ENCODE results near the gene FHOD3. TPM values are rescaled to one million over a fixed set of nuclear protein-coding genes. Genes with fewer than 3 reads are reported as not detected.

FHOD3 gene
- total and polyA plus RNA-seq, 2 donors (not counting 1 experiment from before 2014, with no cell fraction given), result not detected

GRCh38 chr18:36372903-36373311 lies 75.4 kb downstream of the FHOD3 start:
- Mint-ChIP-seq H3K27me3 (peaks cover 40% of the 10 kb centered on the region), H3K4me3 (no peak overlapping the region), H3K9me3 (ENCODE audit: insufficient read depth) (no peaks in the 10 kb centered on the region), H3K27ac (no peak overlapping the region), H3K4me1 (no peaks in the 10 kb centered on the region)
- Histone ChIP-seq H3K4me2 (replicated peaks; ENCODE audit: low read depth, low read length, poor library complexity, severe bottlenecking) (no peak overlapping the region), H2AFZ (ENCODE audit: insufficient read depth, low read depth, low read length, poor library complexity, severe bottlenecking) (no peak overlapping the region), H4K20me1 (ENCODE audit: control insufficient read depth, insufficient read depth, low read length, poor library complexity, severe bottlenecking) (no peaks in the 10 kb centered on the region), H3K79me2 (ENCODE audit: control insufficient read depth, insufficient read depth, low read length) (no peaks in the 10 kb centered on the region), H3K4me3 (ENCODE audit: control extremely low read depth in 1 of 5, extremely low read depth in 1 of 5, insufficient read depth in 1 of 5, low read depth in 2 of 5, low read length in 4 of 5) (no peak overlapping the region), H3K9ac (ENCODE audit: low read length) (no peak overlapping the region), H3K27ac (ENCODE audit: low read length in 2 of 2) (no peak overlapping the region), H3K36me3 (replicated peaks in 1 of 2; ENCODE audit: control extremely low read depth in 1 of 2, control insufficient read depth in 1 of 2, extremely low read depth in 1 of 2, insufficient read depth in 2 of 2, low read length in 1 of 2) (no peaks in the 10 kb centered on the region), H3K4me1 (ENCODE audit: control insufficient read depth in 2 of 2, insufficient read depth in 2 of 2, low read length in 2 of 2) (no peaks in the 10 kb centered on the region), H3K9me3 (ENCODE audit: control extremely low read depth in 1 of 3, control insufficient read depth in 2 of 3, insufficient read depth in 1 of 3, low read length in 2 of 3) (peaks cover 0 to 3% (median 0%) of the 10 kb centered on the region in 3 donors), H3K27me3 (replicated peaks in 1 of 4; ENCODE audit: control extremely low read depth in 1 of 4, control insufficient read depth in 3 of 4, insufficient read depth in 4 of 4, low read length in 3 of 4) (peaks cover 0 to 19% (median 8%) of the 10 kb centered on the region in 4 experiments)
- no peak for DNase-seq
- intact Hi-C loops (cut with micrococcal nuclease), result no loop called here
- no peak for TF ChIP-seq EZH2 (IDR thresholded peaks at IDR 0.05; ENCODE audit: borderline replicate concordance, insufficient read depth, low read depth, low read length, poor library complexity, severe bottlenecking)
- no peak for ATAC-seq (ENCODE audit: low read depth)
- ChIA-PET POLR2A (no interaction called here), CTCF (no interaction called here)
- WGBS (ENCODE audit: insufficient coverage), result 0% methylated on average over 3 of the region's 5 CpGs

GRCh38 chr18:36374262-36374661 lies 76.7 kb downstream of the FHOD3 start:
- Mint-ChIP-seq H3K27ac (no peak overlapping the region), H3K27me3 (peaks cover 40% of the 10 kb centered on the region), H3K9me3 (ENCODE audit: insufficient read depth) (no peaks in the 10 kb centered on the region), H3K4me3 (no peak overlapping the region), H3K4me1 (no peaks in the 10 kb centered on the region)
- no peaks in the 10 kb centered on the region for H3K4me1 ChIP-seq (ENCODE audit: control insufficient read depth in 2 of 2, insufficient read depth in 2 of 2, low read length in 2 of 2)
- no peaks in the 10 kb centered on the region for H3K36me3 ChIP-seq (replicated peaks in 1 of 2; ENCODE audit: control extremely low read depth in 1 of 2, control insufficient read depth in 1 of 2, extremely low read depth in 1 of 2, insufficient read depth in 2 of 2, low read length in 1 of 2)
- H4K20me1 ChIP-seq (ENCODE audit: control insufficient read depth, insufficient read depth, low read length, poor library complexity, severe bottlenecking), result no peaks in the 10 kb centered on the region
- intact Hi-C loops (cut with micrococcal nuclease), result no loop called here
- no CpG with 5 or more reads among the region's 3 CpGs for WGBS (ENCODE audit: insufficient coverage)
- peaks cover 0 to 19% (median 8%) of the 10 kb centered on the region in 4 experiments for H3K27me3 ChIP-seq (replicated peaks in 1 of 4; ENCODE audit: control extremely low read depth in 1 of 4, control insufficient read depth in 3 of 4, insufficient read depth in 4 of 4, low read length in 3 of 4)
- ChIA-PET CTCF (no interaction called here), POLR2A (no interaction called here)
- H3K4me2 ChIP-seq (replicated peaks; ENCODE audit: low read depth, low read length, poor library complexity, severe bottlenecking), result no peak overlapping the region
- peaks cover 0 to 3% (median 0%) of the 10 kb centered on the region in 3 donors for H3K9me3 ChIP-seq (ENCODE audit: control extremely low read depth in 1 of 3, control insufficient read depth in 2 of 3, insufficient read depth in 1 of 3, low read length in 2 of 3)
- no peak overlapping the region for H3K9ac ChIP-seq (ENCODE audit: low read length)
- no peak overlapping the region for H2AFZ ChIP-seq (ENCODE audit: insufficient read depth, low read depth, low read length, poor library complexity, severe bottlenecking)
- ATAC-seq (ENCODE audit: low read depth) (no peak), DNase-seq (no peak)
- no peak overlapping the region for H3K27ac ChIP-seq (ENCODE audit: low read length in 2 of 2)
- no peak overlapping the region for H3K4me3 ChIP-seq (ENCODE audit: control extremely low read depth in 1 of 5, extremely low read depth in 1 of 5, insufficient read depth in 1 of 5, low read depth in 2 of 5, low read length in 4 of 5)
- no peaks in the 10 kb centered on the region for H3K79me2 ChIP-seq (ENCODE audit: control insufficient read depth, insufficient read depth, low read length)
- no peak for TF ChIP-seq EZH2 (IDR thresholded peaks at IDR 0.05; ENCODE audit: borderline replicate concordance, insufficient read depth, low read depth, low read length, poor library complexity, severe bottlenecking)
- TF ChIP-seq CTCF (IDR thresholded peaks at IDR 0.05), result no peak

Measured in B cell (primary cell).